Bronchial epithelial cell (primary cell): ENCODE data around the gene TDRD10. TPM values are rescaled to one million over a fixed set of nuclear protein-coding genes. Genes with fewer than 3 reads are reported as not detected.

ENCODE experiments used
- DNase-seq: peaks from one replicate; pipeline ENCODE4 v3.0.0-alpha.2; 2010; ENCODE audit warnings: low read depth
- FAIRE-seq: peaks from 2 replicates; lab custom pipeline; 2011; peaks lifted over from hg19 to GRCh38; lab: Jason Lieb, UNC
- H3K27me3 ChIP-seq: 2 replicates; pipeline ENCODE4 v1.5.1; 2011; ENCODE audit warnings: low read length; ENCODE audit not compliant: control insufficient read depth, insufficient read depth
- H3K36me3 ChIP-seq: 2 replicates; pipeline ENCODE4 v1.5.1; 2011; ENCODE audit warnings: low read length; ENCODE audit not compliant: control insufficient read depth, insufficient read depth
- H3K4me3 ChIP-seq: 2 replicates; pipeline ENCODE4 v1.5.1; 2011; ENCODE audit warnings: mild to moderate bottlenecking, low read depth, low read length, control low read depth
- CTCF ChIP-seq: IDR thresholded peaks from 2 replicates; pipeline ENCODE4 v1.5.1; 2011; ENCODE audit warnings: mild to moderate bottlenecking, moderate library complexity, low read length, control low read depth, inconsistent platforms; ENCODE audit not compliant: insufficient read depth, severe bottlenecking
- total RNA-seq: library from RNA; depleted of rRNA; stranded (reverse); fragments of >200 nt; gene quantifications from 2 replicates; pipeline ENCODE4 v1.2.1, GENCODE V29; 2014

Gene TDRD10
- total RNA-seq, 1 donor from 2014 or later = under 0.01 TPM

- no peak for FAIRE-seq
- no peak overlapping the region for H3K4me3 ChIP-seq
- H3K36me3 ChIP-seq = no peaks in the 10 kb centered on the region
- no peak for TF ChIP-seq CTCF
- DNase-seq = peak; percentile 73
- no peaks in the 10 kb centered on the region for H3K27me3 ChIP-seq
Measured at GRCh38 chr1:154474802-154475201, 27.2 kb upstream of the TDRD10 start.

- Histone ChIP-seq H3K36me3 (no peaks in the 10 kb centered on the region), H3K4me3 (no peak overlapping the region), H3K27me3 (no peaks in the 10 kb centered on the region)
- DNase-seq (peak; percentile 84), FAIRE-seq (no peak)
- no peak for TF ChIP-seq CTCF
Measured at GRCh38 chr1:154476791-154477190, 25.2 kb upstream of the TDRD10 start.

GRCh38 chr1:154478013-154478412, 24.0 kb upstream of the TDRD10 start:
- Histone ChIP-seq H3K27me3 (no peaks in the 10 kb centered on the region), H3K4me3 (no peak overlapping the region), H3K36me3 (no peaks in the 10 kb centered on the region)
- no peak for TF ChIP-seq CTCF
- DNase-seq (no peak), FAIRE-seq (no peak)

- no peak for TF ChIP-seq CTCF
- FAIRE-seq (no peak), DNase-seq (peak; percentile 34)
Measured at GRCh38 chr1:154478639-154479038, 23.4 kb upstream of the TDRD10 start.

GRCh38 chr1:154479764-154480421, 22.1 kb upstream of the TDRD10 start:
- H3K4me3 ChIP-seq = no peak overlapping the region
- peak; percentile 87 for TF ChIP-seq CTCF
- H3K27me3 ChIP-seq = no peaks in the 10 kb centered on the region
- DNase-seq = peak; percentile 75
- H3K36me3 ChIP-seq = no peaks in the 10 kb centered on the region
- no peak for FAIRE-seq

More at GRCh38 chr1:154478639-154479038, 23.4 kb upstream of the TDRD10 start:
- no peaks in the 10 kb centered on the region for H3K27me3 ChIP-seq
- no peak overlapping the region for H3K4me3 ChIP-seq
- H3K36me3 ChIP-seq = no peaks in the 10 kb centered on the region

- no peaks in the 10 kb centered on the region for H3K36me3 ChIP-seq
- no peaks in the 10 kb centered on the region for H3K27me3 ChIP-seq
- no peak for DNase-seq
- H3K4me3 ChIP-seq = no peak overlapping the region
- no peak for TF ChIP-seq CTCF
- FAIRE-seq = no peak
Measured at GRCh38 chr1:154481053-154481452, 21.0 kb upstream of the TDRD10 start.
